Measurements from ENCODE around the gene RDX. TPM values are rescaled to one million over a fixed set of nuclear protein-coding genes. Genes with fewer than 3 reads are reported as not detected.

Gene RDX
- total RNA-seq, 1 experiment from 2014 or later: 131 TPM

DNA sequence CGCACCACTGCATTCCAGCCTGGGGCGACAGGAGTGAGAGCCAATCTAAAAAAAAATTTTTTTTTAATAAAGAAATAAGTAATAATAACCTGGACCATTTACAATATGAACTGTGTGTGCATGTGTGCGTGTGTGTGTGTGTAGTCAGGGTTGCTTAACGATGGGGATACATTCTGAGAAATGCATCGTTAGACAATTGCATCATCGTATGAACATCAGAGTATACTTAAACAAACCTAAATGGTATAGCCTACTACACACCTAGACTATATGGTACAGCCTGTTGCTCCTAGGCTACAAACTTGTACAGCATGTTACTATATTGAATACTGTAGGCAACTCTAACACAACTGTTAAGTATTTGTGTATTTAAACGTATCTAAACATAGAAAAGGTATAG, 26.4 kb downstream of the RDX start (continued):
- TF ChIP-seq TCF7L2 (IDR thresholded peaks at IDR 0.05; ENCODE audit: borderline replicate concordance, extremely low read depth, insufficient read depth, insufficient read length): no peak
- TF ChIP-seq EZH2phosphoT487 (IDR thresholded peaks at IDR 0.05; ENCODE audit: borderline replicate concordance): no peak
- TF ChIP-seq SIN3A (IDR thresholded peaks at IDR 0.05; ENCODE audit: low read depth): no peak
- TF ChIP-seq YY1 (IDR thresholded peaks at IDR 0.05; ENCODE audit: extremely low read depth, insufficient replicate concordance, low read depth, low read length): no peak
- TF ChIP-seq SRF (IDR thresholded peaks at IDR 0.05; ENCODE audit: low read depth): no peak
- TF ChIP-seq RAD21 (IDR thresholded peaks at IDR 0.05; ENCODE audit: low read depth): no peak

DNA sequence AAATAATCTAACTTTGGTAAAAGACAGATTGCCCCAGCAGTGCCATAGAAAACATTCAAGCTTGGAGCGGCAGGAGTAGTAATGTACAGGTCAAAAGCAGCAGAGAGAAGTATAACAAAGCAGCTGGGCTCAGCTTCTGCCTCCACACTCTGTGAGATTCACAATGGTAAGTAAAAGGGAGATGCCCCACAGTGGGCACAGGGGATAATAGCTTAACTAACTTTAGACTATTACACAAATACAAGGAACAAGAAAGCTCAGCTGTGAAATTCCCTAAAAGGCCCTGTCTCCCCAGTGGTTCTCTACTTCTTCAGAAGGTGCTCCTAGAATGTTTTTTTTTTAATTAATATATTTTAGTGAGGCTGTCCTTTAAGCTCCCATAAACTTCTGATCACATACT, 28.0 kb downstream of the RDX start:
- POLR2A ChIA-PET: interaction anchor here (1.0 kb wide), 1 partner anchor 9 kb away, joined by 3 read pairs; no protein-coding TSS in a partner anchor
- no peaks in the 10 kb centered on the region for H3K27me3 ChIP-seq (ENCODE audit: insufficient read depth, low read length)
- H3K9me3 ChIP-seq (ENCODE audit: control insufficient read depth in 1 of 2, insufficient read depth in 1 of 2, low read depth in 1 of 2, low read length in 2 of 2): no peaks in the 10 kb centered on the region
- peaks cover 9% of the 10 kb centered on the region; the same call in 1 of the 2 replicates for H4K20me1 ChIP-seq (ENCODE audit: insufficient read depth)
- RAD21 ChIA-PET (ENCODE audit: low non-redundant PET in 1 of 2, low total read pairs in 2 of 2, uncharacterized antibody in 2 of 2, unreplicated experiment in 2 of 2): no interaction called here
- intact Hi-C loops (cut with micrococcal nuclease): no loop called here
- H2AFZ ChIP-seq (ENCODE audit: low read depth, low read length, poor library complexity, severe bottlenecking): no peak overlapping the region
- no peak overlapping the region for H3K4me2 ChIP-seq (ENCODE audit: low read length)
- no peak for ATAC-seq
- no TSS peak for BruUV-seq (replicated peaks)
- peaks cover 6 to 11% of the 10 kb centered on the region in 2 experiments for H3K36me3 ChIP-seq (ENCODE audit: control insufficient read depth in 1 of 2, insufficient read depth in 2 of 2, low read length in 2 of 2)
- no peaks in the 10 kb centered on the region for H3K9me2 ChIP-seq (ENCODE audit: insufficient read depth)
- peaks cover 93% of the 10 kb centered on the region for H3K79me2 ChIP-seq (ENCODE audit: insufficient read depth, low read length)
- CTCF ChIA-PET: interaction anchor here (0.8 kb wide), 1 partner anchor 99 kb away, joined by 4 read pairs; no protein-coding TSS in a partner anchor
- H3K4me3 ChIP-seq (replicated peaks in 1 of 2; ENCODE audit: low read depth in 1 of 2, low read length in 2 of 2): no peak overlapping the region
- no peak overlapping the region for H3K27ac ChIP-seq (ENCODE audit: low read depth, low read length)
- no peak for DNase-seq (ENCODE audit: low read depth, low spot score)
- no peaks in the 10 kb centered on the region for H3K4me1 ChIP-seq (ENCODE audit: control insufficient read depth in 1 of 2, insufficient read depth in 2 of 2, low read length in 2 of 2)
- no peak overlapping the region for H3K9ac ChIP-seq (ENCODE audit: low read length)
- TF ChIP-seq, protein P1, sequence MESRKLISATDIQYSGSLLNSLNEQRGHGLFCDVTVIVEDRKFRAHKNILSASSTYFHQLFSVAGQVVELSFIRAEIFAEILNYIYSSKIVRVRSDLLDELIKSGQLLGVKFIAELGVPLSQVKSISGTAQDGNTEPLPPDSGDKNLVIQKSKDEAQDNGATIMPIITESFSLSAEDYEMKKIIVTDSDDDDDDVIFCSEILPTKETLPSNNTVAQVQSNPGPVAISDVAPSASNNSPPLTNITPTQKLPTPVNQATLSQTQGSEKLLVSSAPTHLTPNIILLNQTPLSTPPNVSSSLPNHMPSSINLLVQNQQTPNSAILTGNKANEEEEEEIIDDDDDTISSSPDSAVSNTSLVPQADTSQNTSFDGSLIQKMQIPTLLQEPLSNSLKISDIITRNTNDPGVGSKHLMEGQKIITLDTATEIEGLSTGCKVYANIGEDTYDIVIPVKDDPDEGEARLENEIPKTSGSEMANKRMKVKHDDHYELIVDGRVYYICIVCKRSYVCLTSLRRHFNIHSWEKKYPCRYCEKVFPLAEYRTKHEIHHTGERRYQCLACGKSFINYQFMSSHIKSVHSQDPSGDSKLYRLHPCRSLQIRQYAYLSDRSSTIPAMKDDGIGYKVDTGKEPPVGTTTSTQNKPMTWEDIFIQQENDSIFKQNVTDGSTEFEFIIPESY (IDR thresholded peaks at IDR 0.05; ENCODE audit: extremely low read depth, insufficient replicate concordance, low read length): no peak
- TF ChIP-seq ZFX (IDR thresholded peaks at IDR 0.05) (no peak), FOSL1 (IDR thresholded peaks at IDR 0.05; ENCODE audit: low read depth) (no peak), YY1 (IDR thresholded peaks at IDR 0.05; ENCODE audit: extremely low read depth, insufficient replicate concordance, low read depth, low read length) (no peak), ZNF274 (IDR thresholded peaks at IDR 0.05; ENCODE audit: low read depth, low read length) (no peak), EZH2 (IDR thresholded peaks at IDR 0.05) (no peak), SRF (IDR thresholded peaks at IDR 0.05; ENCODE audit: low read depth) (no peak), ELF1 (IDR thresholded peaks at IDR 0.05; ENCODE audit: borderline replicate concordance, low read depth) (no peak), TCF7L2 (IDR thresholded peaks at IDR 0.05; ENCODE audit: borderline replicate concordance, extremely low read depth, insufficient read depth, insufficient read length) (no peak), CEBPB (IDR thresholded peaks at IDR 0.05; ENCODE audit: low read depth) (no peak), SP1 (IDR thresholded peaks at IDR 0.05; ENCODE audit: low read depth) (no peak), SIN3A (IDR thresholded peaks at IDR 0.05; ENCODE audit: low read depth) (no peak), POLR2A (IDR thresholded peaks at IDR 0.05; ENCODE audit: borderline replicate concordance, extremely low read depth, insufficient read depth, insufficient read length) (no peak), JUND (IDR thresholded peaks at IDR 0.05) (no peak), CBX3 (IDR thresholded peaks at IDR 0.05; ENCODE audit: low read depth) (no peak)
- TF ChIP-seq, protein P2, sequence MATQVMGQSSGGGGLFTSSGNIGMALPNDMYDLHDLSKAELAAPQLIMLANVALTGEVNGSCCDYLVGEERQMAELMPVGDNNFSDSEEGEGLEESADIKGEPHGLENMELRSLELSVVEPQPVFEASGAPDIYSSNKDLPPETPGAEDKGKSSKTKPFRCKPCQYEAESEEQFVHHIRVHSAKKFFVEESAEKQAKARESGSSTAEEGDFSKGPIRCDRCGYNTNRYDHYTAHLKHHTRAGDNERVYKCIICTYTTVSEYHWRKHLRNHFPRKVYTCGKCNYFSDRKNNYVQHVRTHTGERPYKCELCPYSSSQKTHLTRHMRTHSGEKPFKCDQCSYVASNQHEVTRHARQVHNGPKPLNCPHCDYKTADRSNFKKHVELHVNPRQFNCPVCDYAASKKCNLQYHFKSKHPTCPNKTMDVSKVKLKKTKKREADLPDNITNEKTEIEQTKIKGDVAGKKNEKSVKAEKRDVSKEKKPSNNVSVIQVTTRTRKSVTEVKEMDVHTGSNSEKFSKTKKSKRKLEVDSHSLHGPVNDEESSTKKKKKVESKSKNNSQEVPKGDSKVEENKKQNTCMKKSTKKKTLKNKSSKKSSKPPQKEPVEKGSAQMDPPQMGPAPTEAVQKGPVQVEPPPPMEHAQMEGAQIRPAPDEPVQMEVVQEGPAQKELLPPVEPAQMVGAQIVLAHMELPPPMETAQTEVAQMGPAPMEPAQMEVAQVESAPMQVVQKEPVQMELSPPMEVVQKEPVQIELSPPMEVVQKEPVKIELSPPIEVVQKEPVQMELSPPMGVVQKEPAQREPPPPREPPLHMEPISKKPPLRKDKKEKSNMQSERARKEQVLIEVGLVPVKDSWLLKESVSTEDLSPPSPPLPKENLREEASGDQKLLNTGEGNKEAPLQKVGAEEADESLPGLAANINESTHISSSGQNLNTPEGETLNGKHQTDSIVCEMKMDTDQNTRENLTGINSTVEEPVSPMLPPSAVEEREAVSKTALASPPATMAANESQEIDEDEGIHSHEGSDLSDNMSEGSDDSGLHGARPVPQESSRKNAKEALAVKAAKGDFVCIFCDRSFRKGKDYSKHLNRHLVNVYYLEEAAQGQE (IDR thresholded peaks at IDR 0.05; ENCODE audit: low read depth): no peak
- TF ChIP-seq, protein P3, sequence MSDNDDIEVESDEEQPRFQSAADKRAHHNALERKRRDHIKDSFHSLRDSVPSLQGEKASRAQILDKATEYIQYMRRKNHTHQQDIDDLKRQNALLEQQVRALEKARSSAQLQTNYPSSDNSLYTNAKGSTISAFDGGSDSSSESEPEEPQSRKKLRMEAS (IDR thresholded peaks at IDR 0.05): no peak
